NCI-H524 treated with DMSO at 0.1 percent for 48 hours (cell line): ENCODE measurements around the gene LITAFD.
"Not testable (repeated sequence)": the region's sequence is repeated elsewhere in the genome, so short reads cannot be mapped to it uniquely, and the experiment has no call there.

Experiments
- DNase-seq: peaks from one replicate; lab custom pipeline; 2025; lab: John Stamatoyannopoulos, UW

The LITAFD gene

DNA sequence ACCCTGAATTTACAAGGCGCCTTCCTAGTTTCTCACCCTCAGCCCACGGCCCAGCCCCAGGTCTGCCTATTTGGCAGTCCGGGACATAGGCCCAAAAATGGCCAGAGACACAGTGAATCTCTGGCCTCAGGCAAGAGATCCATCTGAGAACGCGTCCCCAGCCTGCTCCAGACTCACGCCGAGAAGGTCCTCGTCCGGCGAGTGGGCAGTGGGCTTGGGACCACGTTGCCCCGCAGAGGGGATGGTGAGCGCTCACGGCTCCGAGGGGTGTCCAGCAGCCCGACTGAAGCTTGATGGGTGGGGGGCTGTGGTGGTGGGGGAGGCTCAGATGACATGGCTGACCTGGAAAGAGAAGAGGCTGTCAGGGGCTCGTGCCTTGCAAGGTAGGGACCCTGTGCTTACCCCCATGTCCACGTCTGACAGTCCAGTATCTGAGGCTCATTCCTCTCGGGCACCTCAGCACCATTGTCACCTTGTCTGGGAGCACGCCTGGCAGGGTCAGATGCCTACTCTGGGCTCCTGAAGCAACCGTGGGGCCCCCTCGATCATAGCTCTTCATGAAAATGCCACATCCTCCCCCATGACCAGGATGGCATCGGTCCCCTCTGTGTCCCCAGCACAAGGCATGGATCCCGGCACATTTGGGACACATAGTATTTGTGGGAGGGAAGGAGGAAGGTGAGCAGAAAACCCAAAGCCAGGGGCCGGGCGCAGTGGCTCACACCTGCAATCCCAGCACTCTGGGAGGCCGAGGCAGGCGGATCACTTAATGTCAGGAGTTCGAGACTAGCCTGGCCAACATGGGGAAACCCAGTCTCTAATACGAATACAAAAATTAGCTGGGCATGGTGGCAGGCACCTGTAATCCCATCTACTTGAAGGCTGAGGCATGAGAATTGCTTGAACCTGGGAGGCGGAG, 22.9 kb upstream of the LITAFD start:
- no peak for DNase-seq

DNA sequence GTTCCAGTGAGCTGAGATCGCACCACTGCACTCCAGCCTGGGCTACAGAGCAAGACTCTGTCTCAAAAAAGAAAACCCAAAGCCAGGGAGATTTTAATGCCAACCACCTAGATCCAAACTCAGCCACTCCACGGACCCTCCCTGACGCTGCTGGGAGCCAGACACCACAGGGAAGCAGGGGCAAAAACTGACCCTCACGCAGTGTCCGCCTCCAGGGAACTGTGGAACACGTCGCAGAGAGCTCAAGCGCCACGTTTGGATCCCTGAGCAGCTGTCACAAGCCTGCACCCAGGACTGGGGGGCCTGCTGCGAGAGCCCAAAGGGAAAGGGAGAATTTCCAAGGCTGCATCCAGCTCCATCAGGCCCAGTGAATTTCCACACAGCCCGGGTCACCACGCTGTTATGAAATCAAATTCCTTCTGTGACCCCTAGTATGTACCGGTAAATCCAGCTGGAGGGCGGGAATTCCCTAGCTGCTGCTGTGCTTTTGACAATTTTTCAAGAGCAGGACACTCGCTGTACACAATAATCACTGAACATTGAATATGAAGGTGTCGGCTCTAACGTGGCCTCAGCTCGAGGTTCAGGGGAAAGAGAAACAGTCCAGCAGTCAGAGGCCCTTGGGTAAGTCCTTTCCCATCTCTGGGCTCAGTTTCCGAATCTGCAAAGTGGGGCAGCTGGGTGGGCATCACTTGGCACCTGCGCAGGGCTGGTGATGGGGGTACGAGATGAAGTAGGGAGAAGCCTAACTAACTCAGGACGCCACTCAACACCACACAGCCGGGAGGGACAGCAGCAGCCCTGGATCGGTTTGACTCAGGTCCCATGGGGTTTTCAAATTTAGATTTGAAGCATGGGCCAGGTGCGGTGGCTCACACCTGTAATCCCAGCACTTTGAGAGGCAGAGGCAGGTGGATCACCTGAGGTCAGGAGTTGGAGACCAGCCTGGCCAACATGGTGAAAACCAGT, 22.0 kb upstream of the LITAFD start:
- DNase-seq, result no peak

GRCh38 chr16:8861563-8862308, 20.4 kb upstream of the LITAFD start:
- no peak for DNase-seq

DNA sequence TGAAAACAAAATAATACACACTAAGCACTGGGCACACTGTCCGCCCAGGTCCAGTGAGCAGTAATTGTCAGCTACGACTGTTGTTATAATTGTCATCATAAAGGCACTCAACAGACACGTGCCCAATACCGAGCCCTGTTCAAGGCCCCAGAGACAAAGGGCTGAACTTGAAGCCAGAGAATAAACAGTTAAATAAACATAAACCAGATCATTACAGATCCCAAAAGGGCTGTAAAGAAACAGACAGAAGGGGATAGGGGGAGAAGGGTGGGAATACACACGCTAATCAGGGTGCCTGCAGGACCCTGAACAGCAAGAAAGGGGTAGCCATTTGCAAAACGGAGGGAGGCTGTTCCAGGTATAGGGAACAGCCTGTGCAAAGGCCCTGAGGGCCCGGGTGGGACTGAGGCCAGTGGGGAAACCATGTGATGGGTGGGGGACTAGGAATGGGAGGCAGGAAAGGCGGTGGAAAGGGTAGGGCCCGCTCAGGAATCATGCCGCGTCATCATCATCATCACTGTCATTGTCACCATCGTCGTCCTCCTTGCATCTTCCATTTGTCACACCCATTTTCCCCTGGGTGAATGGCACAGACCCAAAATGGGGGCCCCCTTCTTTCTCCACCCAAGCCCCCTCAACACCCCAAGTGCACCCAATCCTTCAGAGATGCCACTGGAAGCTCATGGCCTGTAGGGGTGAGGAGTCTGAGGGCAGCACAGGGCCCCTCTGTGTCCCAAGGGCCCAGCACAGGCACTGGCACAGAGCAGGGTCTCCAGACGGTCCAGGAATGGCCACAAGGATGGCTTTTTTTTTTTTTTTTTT, 19.6 kb upstream of the LITAFD start:
- DNase-seq, result no peak

GRCh38 chr16:8863594-8864424, 18.3 kb upstream of the LITAFD start:
- no peak for DNase-seq

- no peak for DNase-seq
Observed at GRCh38 chr16:8864480-8865110, 17.6 kb upstream of the LITAFD start.

DNA sequence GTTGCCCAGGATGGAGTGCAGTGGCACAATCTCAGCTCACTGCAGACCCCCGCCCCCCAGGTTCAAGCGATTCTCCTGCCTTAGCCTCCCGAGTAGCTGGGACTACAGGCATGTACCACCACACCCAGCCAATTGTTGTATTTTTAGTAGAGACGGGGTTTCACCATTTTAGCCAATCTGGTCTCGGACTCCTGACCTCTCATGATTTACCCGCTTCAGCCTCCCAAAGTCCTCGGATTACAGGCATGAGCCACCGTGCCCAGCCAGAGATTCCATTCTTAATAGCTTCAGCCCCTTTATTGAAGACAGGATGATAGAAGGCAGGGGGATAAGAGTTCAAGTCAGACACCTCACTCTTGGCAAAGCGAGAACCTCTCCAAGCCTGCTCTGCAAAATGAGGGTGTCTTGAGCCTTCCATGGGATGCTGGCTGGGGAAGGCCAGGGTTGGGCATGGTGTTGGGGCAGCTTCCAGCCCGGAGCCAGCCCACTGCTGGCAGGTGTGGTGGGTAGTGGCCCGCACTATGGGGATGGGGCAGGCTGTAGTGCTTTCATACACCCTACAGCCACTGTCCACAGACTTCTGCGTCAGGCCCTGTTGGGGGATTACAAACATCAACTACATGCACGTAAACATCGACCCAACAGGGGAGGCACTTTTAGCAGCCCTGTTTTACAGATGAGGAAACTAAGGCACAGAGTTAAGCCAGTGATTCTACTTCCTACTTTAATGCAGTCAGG, 16.8 kb upstream of the LITAFD start:
- no peak for DNase-seq

GRCh38 chr16:8866118-8866883, 15.8 kb upstream of the LITAFD start:
- DNase-seq, result no peak

- DNase-seq, result no peak
Observed at GRCh38 chr16:8866884-8867215, 15.3 kb upstream of the LITAFD start.

DNA sequence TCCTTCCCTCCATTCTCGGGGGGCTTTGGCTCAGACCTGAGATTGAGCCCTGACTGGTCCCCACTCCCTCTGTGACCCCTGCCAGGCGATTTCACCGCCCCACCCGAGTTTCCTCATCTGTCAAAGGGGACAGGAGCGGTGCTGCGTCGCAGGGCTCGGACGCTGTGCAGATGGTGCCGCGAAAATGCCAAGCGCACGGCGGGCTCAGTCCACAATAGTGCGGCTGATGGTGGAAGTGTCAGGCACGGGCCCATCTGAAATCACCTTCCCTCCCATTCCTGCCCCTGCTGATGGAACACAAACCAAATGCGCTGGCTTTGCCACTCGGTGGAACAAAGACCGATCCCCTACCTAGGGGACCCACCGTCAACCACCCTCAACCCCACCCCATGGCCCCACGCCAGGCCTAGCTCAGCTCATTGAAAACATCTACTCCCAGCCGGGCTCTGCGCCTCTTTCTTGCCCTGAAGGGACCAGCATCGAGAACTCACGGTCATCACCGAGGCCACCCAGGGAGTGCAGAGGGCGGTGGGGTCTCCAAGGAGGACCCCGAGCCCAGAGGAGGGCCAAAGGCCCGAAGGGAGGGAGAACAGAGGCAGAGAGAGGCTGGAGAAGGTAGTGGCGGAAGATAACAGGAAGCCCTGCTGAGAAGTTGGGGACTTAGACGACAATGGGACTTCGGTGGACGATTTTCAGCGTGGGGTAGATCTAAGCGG, 14.8 kb upstream of the LITAFD start:
- no peak for DNase-seq

DNA sequence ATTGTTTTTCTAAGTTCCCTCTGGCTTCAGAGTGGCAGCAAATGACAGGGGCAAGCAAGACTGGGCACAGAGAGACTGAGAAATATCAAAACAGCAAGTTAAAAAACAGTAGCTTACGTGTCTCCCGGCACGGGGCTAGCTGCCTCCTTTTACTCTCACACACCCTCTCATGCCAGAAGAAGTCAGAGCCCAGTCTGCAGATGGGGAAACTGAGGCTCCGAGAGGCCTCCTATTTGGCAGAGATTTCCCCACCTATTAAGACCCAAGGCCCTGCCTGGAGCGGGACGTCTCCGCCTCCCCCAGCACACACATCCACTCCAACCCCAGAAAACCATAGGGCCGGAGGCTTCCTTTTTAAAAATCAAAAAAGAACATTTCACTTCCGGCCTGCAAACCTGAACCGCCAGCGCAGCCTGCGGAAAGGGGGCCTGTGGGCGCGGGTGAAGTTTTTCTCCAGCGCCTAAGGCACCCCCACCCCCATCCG, 14.2 kb upstream of the LITAFD start:
- DNase-seq, result no peak

GRCh38 chr16:8868416-8869211, 13.5 kb upstream of the LITAFD start, which contains the start of gene CARHSP1:
CARHSP1 (minus strand) TSS chr16:8869006; CDS start chr16:8859328, 9,678 bp downstream.
- DNase-seq, result peak; percentile 78

GRCh38 chr16:8869212-8869987, 12.8 kb upstream of the LITAFD start:
- DNase-seq, result no peak

GRCh38 chr16:8869988-8870241, 12.2 kb upstream of the LITAFD start:
- not testable (repeated sequence) for DNase-seq

DNA sequence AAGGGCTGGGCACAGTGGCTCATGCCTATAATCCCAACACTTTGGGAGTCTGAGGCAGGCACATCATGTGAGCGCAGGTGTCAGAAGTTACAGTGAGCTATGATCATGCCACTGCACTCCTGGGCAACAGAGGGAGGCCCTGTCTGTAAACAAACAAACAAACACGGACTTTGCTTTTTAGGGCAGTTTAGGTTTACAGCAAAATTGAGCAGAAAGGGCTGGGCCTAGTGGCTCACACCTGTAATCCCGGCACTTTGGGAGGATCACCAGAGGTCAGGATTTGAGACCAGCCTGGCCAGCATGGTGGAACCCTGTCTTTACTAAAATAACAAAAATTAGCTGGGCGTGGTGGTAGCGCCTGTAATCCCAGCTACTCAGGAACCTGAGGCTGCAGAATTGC, 10.1 kb upstream of the LITAFD start:
- DNase-seq, result no peak
